ENCODE measurements around the gene CNTNAP2.

Gene CNTNAP2

DNA sequence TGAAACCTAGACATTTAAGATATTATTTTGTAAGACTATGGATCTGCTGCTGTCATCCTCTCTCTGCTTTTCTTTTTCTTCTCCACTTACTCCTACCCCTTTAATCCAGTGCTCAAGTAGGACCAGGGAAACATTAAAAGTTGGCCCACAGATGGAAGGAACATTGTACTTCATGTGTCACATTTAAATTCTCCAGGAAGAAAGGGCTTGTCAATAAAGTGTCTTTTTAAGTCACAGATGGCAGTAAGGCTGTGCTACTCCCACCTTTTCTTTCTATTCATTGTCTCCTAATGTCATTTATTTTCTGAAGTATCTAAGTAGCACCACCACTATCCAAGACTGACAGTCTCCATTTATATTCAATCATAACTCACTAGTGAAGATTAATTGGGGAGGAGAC lies 1736.2 kb downstream of the CNTNAP2 start:
- H3K27ac ChIP-seq (ENCODE audit: extremely low read depth, low read depth, low read length) = no peak overlapping the region
- no peaks in the 10 kb centered on the region for H3K9me3 ChIP-seq (ENCODE audit: control insufficient read depth, insufficient read depth, low read depth, low read length)
- TF ChIP-seq ZNF19 (tag by site-specific recombination; IDR thresholded peaks at IDR 0.05; ENCODE audit: low read depth) = no peak
- no peak for TF ChIP-seq ZNF677 (tag by site-specific recombination; IDR thresholded peaks at IDR 0.05)
- TF ChIP-seq ZNF544 (tag by site-specific recombination; IDR thresholded peaks at IDR 0.05) = no peak
- no peak for TF ChIP-seq SALL2 (tag by site-specific recombination; IDR thresholded peaks at IDR 0.05; ENCODE audit: borderline replicate concordance)
- TF ChIP-seq YY2 (tag by site-specific recombination; IDR thresholded peaks at IDR 0.05) = no peak
- TF ChIP-seq, protein P1, sequence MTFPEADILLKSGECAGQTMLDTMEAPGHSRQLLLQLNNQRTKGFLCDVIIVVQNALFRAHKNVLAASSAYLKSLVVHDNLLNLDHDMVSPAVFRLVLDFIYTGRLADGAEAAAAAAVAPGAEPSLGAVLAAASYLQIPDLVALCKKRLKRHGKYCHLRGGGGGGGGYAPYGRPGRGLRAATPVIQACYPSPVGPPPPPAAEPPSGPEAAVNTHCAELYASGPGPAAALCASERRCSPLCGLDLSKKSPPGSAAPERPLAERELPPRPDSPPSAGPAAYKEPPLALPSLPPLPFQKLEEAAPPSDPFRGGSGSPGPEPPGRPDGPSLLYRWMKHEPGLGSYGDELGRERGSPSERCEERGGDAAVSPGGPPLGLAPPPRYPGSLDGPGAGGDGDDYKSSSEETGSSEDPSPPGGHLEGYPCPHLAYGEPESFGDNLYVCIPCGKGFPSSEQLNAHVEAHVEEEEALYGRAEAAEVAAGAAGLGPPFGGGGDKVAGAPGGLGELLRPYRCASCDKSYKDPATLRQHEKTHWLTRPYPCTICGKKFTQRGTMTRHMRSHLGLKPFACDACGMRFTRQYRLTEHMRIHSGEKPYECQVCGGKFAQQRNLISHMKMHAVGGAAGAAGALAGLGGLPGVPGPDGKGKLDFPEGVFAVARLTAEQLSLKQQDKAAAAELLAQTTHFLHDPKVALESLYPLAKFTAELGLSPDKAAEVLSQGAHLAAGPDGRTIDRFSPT (tag by site-specific recombination; IDR thresholded peaks at IDR 0.05) = no peak
- TF ChIP-seq ZNF121 (tag by site-specific recombination; IDR thresholded peaks at IDR 0.05) = no peak
- TF ChIP-seq ZNF521 (tag by site-specific recombination; IDR thresholded peaks at IDR 0.05) = no peak
- TF ChIP-seq ZNF777 (tag by site-specific recombination; IDR thresholded peaks at IDR 0.05; ENCODE audit: borderline replicate concordance) = no peak
- TF ChIP-seq ZFHX2 (tag by site-specific recombination; conservative IDR thresholded peaks at IDR 0.05) = no peak
- no peak for TF ChIP-seq GFI1B (tag by site-specific recombination; IDR thresholded peaks at IDR 0.05)
- no peak for TF ChIP-seq ZSCAN30 (tag by site-specific recombination; IDR thresholded peaks at IDR 0.05)
- H3K4me1 ChIP-seq (ENCODE audit: control insufficient read depth, insufficient read depth, low read length) = no peaks in the 10 kb centered on the region
- H3K4me3 ChIP-seq (ENCODE audit: low read depth, low read length) = no peak overlapping the region
- H3K36me3 ChIP-seq (ENCODE audit: control insufficient read depth in 2 of 2, insufficient read depth in 1 of 2, low read length in 2 of 2) = no peaks in the 10 kb centered on the region
- ChIA-PET POLR2A (no interaction called here), CTCF (no interaction called here)

DNA sequence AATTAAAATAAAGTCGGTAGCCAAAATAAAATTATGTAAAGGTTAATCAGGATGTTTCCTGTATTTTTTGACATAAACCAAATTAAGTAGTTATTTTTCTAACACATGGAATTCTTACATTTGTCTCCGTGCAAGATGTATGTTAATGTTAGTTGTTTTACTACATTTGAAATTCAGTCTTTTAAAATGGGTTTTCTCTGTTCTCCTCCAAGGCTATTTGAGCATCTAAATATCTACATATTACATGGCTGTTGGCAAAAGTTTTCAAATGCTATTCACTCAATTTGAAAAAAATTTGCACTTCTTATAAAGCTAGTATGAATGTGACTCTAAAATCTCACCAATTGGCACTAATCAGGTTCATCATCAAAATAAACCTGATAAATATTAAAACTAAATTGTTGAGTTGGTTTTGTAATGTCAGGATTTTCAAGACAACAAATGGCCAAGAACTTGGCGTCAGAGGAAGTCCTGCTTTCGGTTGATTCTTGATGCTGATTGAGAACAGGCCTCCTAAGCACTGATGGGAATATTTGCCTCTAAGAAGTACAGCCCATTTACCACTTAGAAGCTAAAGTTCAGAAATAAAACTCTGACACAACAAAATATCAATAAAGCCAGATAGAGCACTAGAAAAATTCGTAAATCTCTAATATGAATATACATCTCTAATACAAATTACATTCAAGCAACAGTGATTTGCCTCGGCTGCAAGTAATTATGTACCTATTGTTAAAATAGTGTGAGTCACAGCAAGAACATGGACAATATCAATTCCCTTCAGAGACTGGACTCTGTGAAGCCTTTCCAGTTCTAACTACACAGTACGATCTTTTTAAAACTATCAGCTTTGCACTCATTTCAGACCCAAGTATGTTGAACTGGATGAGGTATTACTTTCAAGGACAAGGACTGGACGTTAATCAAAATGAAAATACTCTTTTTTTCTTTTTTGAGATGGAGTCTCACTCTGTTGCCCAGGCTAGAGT lies 1740.8 kb downstream of the CNTNAP2 start:
- Histone ChIP-seq H3K4me1 (ENCODE audit: control insufficient read depth, insufficient read depth, low read length) (no peaks in the 10 kb centered on the region), H3K9me3 (ENCODE audit: control insufficient read depth, insufficient read depth, low read depth, low read length) (no peaks in the 10 kb centered on the region), H3K36me3 (ENCODE audit: control insufficient read depth in 2 of 2, insufficient read depth in 1 of 2, low read length in 2 of 2) (no peaks in the 10 kb centered on the region), H3K27ac (ENCODE audit: extremely low read depth, low read depth, low read length) (no peak overlapping the region), H3K4me3 (ENCODE audit: low read depth, low read length) (no peak overlapping the region)
- POLR2A ChIA-PET = no interaction called here
- CTCF ChIA-PET = no interaction called here
- TF ChIP-seq ZNF629 (tag by site-specific recombination; IDR thresholded peaks at IDR 0.05) = no peak
- no peak for TF ChIP-seq ZBTB20 (tag by site-specific recombination; IDR thresholded peaks at IDR 0.05)
- TF ChIP-seq ZBTB48 (tag by site-specific recombination; IDR thresholded peaks at IDR 0.05) = no peak
- no peak for TF ChIP-seq ZSCAN16 (tag by site-specific recombination; IDR thresholded peaks at IDR 0.05)
- TF ChIP-seq ZNF473 (tag by site-specific recombination; IDR thresholded peaks at IDR 0.05) = no peak
- TF ChIP-seq ZNF514 (tag by site-specific recombination; IDR thresholded peaks at IDR 0.05) = no peak
- no peak for TF ChIP-seq PRDM1 (tag by site-specific recombination; IDR thresholded peaks at IDR 0.05)
- no peak for TF ChIP-seq ZFP37 (tag by site-specific recombination; IDR thresholded peaks at IDR 0.05)
- TF ChIP-seq ZNF138 (tag by site-specific recombination; IDR thresholded peaks at IDR 0.05; ENCODE audit: borderline replicate concordance) = no peak

DNA sequence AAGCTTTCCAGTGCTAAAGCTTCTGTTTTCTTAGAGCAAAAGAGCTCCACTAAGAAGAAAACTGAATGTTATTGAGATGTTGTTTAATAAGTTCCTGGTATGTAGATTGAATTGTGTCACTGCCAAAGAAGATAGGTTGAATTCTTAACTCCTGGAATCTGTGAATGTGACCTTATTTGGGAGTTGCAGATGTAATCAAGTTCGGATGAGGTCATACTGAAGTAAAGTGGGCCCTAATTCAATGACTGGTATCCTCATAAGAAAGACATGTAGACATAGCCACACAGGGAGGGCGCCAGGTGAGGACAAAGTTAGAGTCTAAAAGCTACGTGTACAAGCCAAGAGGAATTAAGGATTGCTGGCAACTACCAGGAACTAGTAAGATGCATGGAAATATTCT lies 1741.8 kb downstream of the CNTNAP2 start:
- CTCF ChIA-PET = no interaction called here
- Histone ChIP-seq H3K9me3 (ENCODE audit: control insufficient read depth, insufficient read depth, low read depth, low read length) (no peaks in the 10 kb centered on the region), H3K27ac (ENCODE audit: extremely low read depth, low read depth, low read length) (no peak overlapping the region), H3K4me1 (ENCODE audit: control insufficient read depth, insufficient read depth, low read length) (no peaks in the 10 kb centered on the region), H3K36me3 (ENCODE audit: control insufficient read depth in 2 of 2, insufficient read depth in 1 of 2, low read length in 2 of 2) (no peaks in the 10 kb centered on the region), H3K4me3 (ENCODE audit: low read depth, low read length) (no peak overlapping the region)
- POLR2A ChIA-PET = no interaction called here
- TF ChIP-seq ZNF37A (tag by site-specific recombination; IDR thresholded peaks at IDR 0.05) (no peak), ZNF211 (tag by site-specific recombination; IDR thresholded peaks at IDR 0.05; ENCODE audit: low read depth) (no peak), ZNF416 (tag by site-specific recombination; IDR thresholded peaks at IDR 0.05) (no peak), ZBTB7A (tag by site-specific recombination; IDR thresholded peaks at IDR 0.05; ENCODE audit: low read depth) (no peak), ZNF132 (tag by site-specific recombination; IDR thresholded peaks at IDR 0.05; ENCODE audit: borderline replicate concordance) (no peak)
